ENCODE data around the gene CFAP410. TPM values are rescaled to one million over a fixed set of nuclear protein-coding genes. Genes with fewer than 3 reads are reported as not detected.
A peak's percentile ranks its signal among the peaks of the same experiment; 100 is the strongest.

CFAP410 gene
- polyA plus RNA-seq, 1 of the 3 experiments (the other 2 are of a cell fraction): 18.0 TPM

GRCh38 chr21:44329971-44330681 is 9.1 kb downstream of the CFAP410 start:
- peaks cover 0 to 13% of the 10 kb centered on the region in 2 experiments for H3K36me3 ChIP-seq (replicated peaks in 1 of 2; ENCODE audit: control insufficient read depth in 1 of 2, insufficient read depth in 2 of 2, low read length in 1 of 2)
- no peak overlapping the region; a peak in 1 of 4 replicates for H3K27ac ChIP-seq (ENCODE audit: low read depth in 2 of 2, low read length in 1 of 2)
- WGBS (ENCODE audit: low lambda C conversion rate): 92% methylated on average over 17 of the region's 44 CpGs
- ChIA-PET CTCF (interaction anchor here (0.8 to 2.4 kb wide), 5 partner anchors 8 to 33 kb away, joined by 3 to 6 read pairs (median 4); no protein-coding TSS in a partner anchor), POLR2A (interaction anchor here (1.0 kb wide), 1 partner anchor 9 kb away, joined by 4 read pairs; no protein-coding TSS in a partner anchor)
- no peak overlapping the region for H2AFZ ChIP-seq (ENCODE audit: low read depth)
- no peak overlapping the region for H3K4me2 ChIP-seq
- no peaks in the 10 kb centered on the region for H3K79me2 ChIP-seq (ENCODE audit: insufficient read depth)
- H3K9ac ChIP-seq: no peak overlapping the region
- TF ChIP-seq EZH2phosphoT487 (IDR thresholded peaks at IDR 0.05; ENCODE audit: borderline replicate concordance, low read depth): no peak
- TF ChIP-seq TCF12 (IDR thresholded peaks at IDR 0.05): no peak
- TF ChIP-seq RCOR1 (IDR thresholded peaks at IDR 0.05; ENCODE audit: low read length): no peak
- TF ChIP-seq REST (IDR thresholded peaks at IDR 0.05; ENCODE audit: low read depth, low read length): no peak
- no peak for TF ChIP-seq ELF1 (IDR thresholded peaks at IDR 0.05)
- no peak for TF ChIP-seq POLR2AphosphoS5 (IDR thresholded peaks at IDR 0.05; ENCODE audit: low read depth, low read length)
- TF ChIP-seq RFX5 (IDR thresholded peaks at IDR 0.05; ENCODE audit: low read length): no peak
- TF ChIP-seq CHD2 (IDR thresholded peaks at IDR 0.05; ENCODE audit: low read length, partially characterized antibody): no peak
- TF ChIP-seq FOXJ3 (CRISPR knock-in tag; IDR thresholded peaks at IDR 0.05): no peak
- no peak for TF ChIP-seq NRF1 (IDR thresholded peaks at IDR 0.05; ENCODE audit: low read depth, low read length)
- TF ChIP-seq FOXM1 (IDR thresholded peaks at IDR 0.05; ENCODE audit: low read depth): no peak
- H3K4me3 ChIP-seq (ENCODE audit: low read depth in 2 of 2, low read length in 1 of 2): no peak overlapping the region
- DNase-seq: no peak
- peaks cover 0 to 11% of the 10 kb centered on the region in 2 experiments; a peak in 1 of 4 replicates for H3K4me1 ChIP-seq (ENCODE audit: control insufficient read depth in 1 of 2, insufficient read depth in 2 of 2, low read depth in 1 of 2, low read length in 1 of 2)
- H4K20me1 ChIP-seq (ENCODE audit: insufficient read depth): no peaks in the 10 kb centered on the region
- no peaks in the 10 kb centered on the region for H3F3A ChIP-seq (replicated peaks; ENCODE audit: insufficient read depth)
- no peaks in the 10 kb centered on the region for H3K27me3 ChIP-seq (ENCODE audit: insufficient read depth)
- H3K9me2 ChIP-seq: no peaks in the 10 kb centered on the region
- no peaks in the 10 kb centered on the region for H3K9me3 ChIP-seq

- Histone ChIP-seq H3K27me3 (ENCODE audit: insufficient read depth) (no peaks in the 10 kb centered on the region), H3K9me3 (no peaks in the 10 kb centered on the region), H3K4me2 (no peak overlapping the region), H3K9me2 (no peaks in the 10 kb centered on the region), H3K27ac (ENCODE audit: low read depth in 2 of 2, low read length in 1 of 2) (no peak overlapping the region), H3K79me2 (ENCODE audit: insufficient read depth) (no peaks in the 10 kb centered on the region), H3F3A (replicated peaks; ENCODE audit: insufficient read depth) (no peaks in the 10 kb centered on the region), H3K4me1 (ENCODE audit: control insufficient read depth in 1 of 2, insufficient read depth in 2 of 2, low read depth in 1 of 2, low read length in 1 of 2) (peaks cover 0 to 11% of the 10 kb centered on the region in 2 experiments; a peak in 1 of 4 replicates), H3K4me3 (ENCODE audit: low read depth in 2 of 2, low read length in 1 of 2) (no peak overlapping the region), H4K20me1 (ENCODE audit: insufficient read depth) (no peaks in the 10 kb centered on the region), H2AFZ (ENCODE audit: low read depth) (no peak overlapping the region), H3K9ac (no peak overlapping the region), H3K36me3 (replicated peaks in 1 of 2; ENCODE audit: control insufficient read depth in 1 of 2, insufficient read depth in 2 of 2, low read length in 1 of 2) (peaks cover 0 to 18% of the 10 kb centered on the region in 2 experiments)
- 65% methylated on average over 16 of the region's 26 CpGs for WGBS (ENCODE audit: low lambda C conversion rate)
- TF ChIP-seq ELF1 (IDR thresholded peaks at IDR 0.05): no peak
- TF ChIP-seq GATA2 (CRISPR knock-in tag; IDR thresholded peaks at IDR 0.05): peak; percentile 56
- TF ChIP-seq USF2 (IDR thresholded peaks at IDR 0.05; ENCODE audit: borderline replicate concordance, low read depth, low read length): no peak
- TF ChIP-seq MXI1 (IDR thresholded peaks at IDR 0.05; ENCODE audit: low read depth, low read length): no peak
- no peak for TF ChIP-seq EZH2phosphoT487 (IDR thresholded peaks at IDR 0.05; ENCODE audit: borderline replicate concordance, low read depth)
- no peak for TF ChIP-seq USF1 (IDR thresholded peaks at IDR 0.05; ENCODE audit: borderline replicate concordance, low read depth)
- peak; percentile 79 for TF ChIP-seq CHD2 (IDR thresholded peaks at IDR 0.05; ENCODE audit: low read length, partially characterized antibody)
- no peak for TF ChIP-seq POLR2AphosphoS5 (IDR thresholded peaks at IDR 0.05; ENCODE audit: low read depth, low read length)
- ChIA-PET CTCF (interaction anchor here (0.7 to 2.4 kb wide), 6 partner anchors 9 to 151 kb away, joined by 3 to 6 read pairs (median 4); no protein-coding TSS in a partner anchor), POLR2A (interaction anchor here (1.0 to 1.3 kb wide), 2 partner anchors 9 kb away, joined by 4 read pairs; no protein-coding TSS in a partner anchor)
- peak; percentile 86 for DNase-seq
These were observed 9.9 kb downstream of the CFAP410 start for GRCh38 chr21:44329086-44329889.
